Kidney epithelial cell (primary cell): ENCODE data around the gene TINAGL1. TPM values are rescaled to one million over a fixed set of nuclear protein-coding genes. Genes with fewer than 3 reads are reported as not detected.

Experiments
- DNase-seq: peaks from one replicate; pipeline ENCODE4 v3.0.0-alpha.2; 2010; ENCODE audit warnings: low read depth
- H3K27me3 ChIP-seq: 2 replicates; pipeline ENCODE4 v1.6.0; 2011; ENCODE audit warnings: low read length; ENCODE audit not compliant: control insufficient read depth, insufficient read depth
- H3K36me3 ChIP-seq: 2 replicates; pipeline ENCODE4 v1.5.1; 2011; ENCODE audit warnings: low read length; ENCODE audit not compliant: control insufficient read depth, insufficient read depth
- H3K4me3 ChIP-seq: 2 replicates; pipeline ENCODE4 v1.5.1; 2011; ENCODE audit warnings: low read depth, mild to moderate bottlenecking, control low read depth, low read length
- CTCF ChIP-seq: IDR thresholded peaks from 2 replicates; pipeline ENCODE4 v1.5.1; 2011; ENCODE audit warnings: mild to moderate bottlenecking, moderate library complexity, low read length, control low read depth, inconsistent platforms; ENCODE audit not compliant: insufficient read depth, poor library complexity, severe bottlenecking
- total RNA-seq: library from RNA; depleted of rRNA; stranded (reverse); fragments of >200 nt; gene quantifications from 2 replicates; pipeline ENCODE4 v1.2.3, GENCODE V29; 2015

Gene TINAGL1
- total RNA-seq, 1 donor from 2014 or later: 140 TPM

DNA sequence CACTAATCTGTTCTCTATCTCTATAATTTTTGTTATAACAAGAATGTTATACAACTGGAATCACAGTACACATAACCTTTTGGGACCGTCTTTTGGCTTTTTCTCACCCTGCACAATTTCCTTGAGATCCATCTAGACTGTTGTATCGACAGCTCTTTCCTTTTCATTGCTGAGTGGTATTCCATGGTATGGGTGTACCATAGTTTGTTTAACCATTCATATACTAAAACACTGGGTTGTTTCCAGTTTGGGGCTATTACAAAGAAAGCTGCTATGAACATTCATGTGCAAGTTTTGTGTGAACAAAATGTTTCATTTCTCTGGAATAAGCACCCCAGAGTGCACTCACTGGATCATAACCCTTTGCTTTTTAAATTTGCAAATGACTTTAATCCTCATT, 25.8 kb downstream of the TINAGL1 start:
- Histone ChIP-seq H3K36me3 (no peaks in the 10 kb centered on the region), H3K27me3 (no peaks in the 10 kb centered on the region), H3K4me3 (no peak overlapping the region)
- no peak for TF ChIP-seq CTCF
- DNase-seq: no peak

DNA sequence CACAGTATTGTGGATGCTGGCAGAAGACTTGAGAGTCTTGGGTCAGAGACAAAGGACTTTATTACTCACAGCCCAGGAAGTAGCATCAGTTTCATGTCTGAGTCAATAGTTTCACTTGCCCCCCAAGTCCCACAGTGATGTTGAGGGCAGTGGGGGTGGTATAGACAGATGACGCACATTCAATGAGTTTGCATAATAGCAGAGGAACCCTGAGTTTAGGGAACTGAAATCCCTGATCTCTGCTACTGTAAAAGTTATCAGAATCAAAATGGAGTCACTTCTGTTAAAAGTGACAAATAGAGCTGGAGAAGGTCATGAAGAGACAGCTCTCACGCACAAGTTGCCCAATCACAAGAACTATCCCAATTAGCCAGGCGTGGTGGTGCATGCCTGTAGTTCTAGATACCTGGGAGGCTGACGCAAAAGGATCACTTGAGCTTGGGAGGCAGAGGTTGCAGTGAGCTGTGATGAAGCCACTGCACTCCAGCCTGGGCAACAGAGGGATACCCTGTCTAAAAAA, 29.7 kb downstream of the TINAGL1 start:
- Histone ChIP-seq H3K27me3 (no peaks in the 10 kb centered on the region), H3K36me3 (no peaks in the 10 kb centered on the region), H3K4me3 (no peak overlapping the region)
- TF ChIP-seq CTCF: no peak
- no peak for DNase-seq

DNA sequence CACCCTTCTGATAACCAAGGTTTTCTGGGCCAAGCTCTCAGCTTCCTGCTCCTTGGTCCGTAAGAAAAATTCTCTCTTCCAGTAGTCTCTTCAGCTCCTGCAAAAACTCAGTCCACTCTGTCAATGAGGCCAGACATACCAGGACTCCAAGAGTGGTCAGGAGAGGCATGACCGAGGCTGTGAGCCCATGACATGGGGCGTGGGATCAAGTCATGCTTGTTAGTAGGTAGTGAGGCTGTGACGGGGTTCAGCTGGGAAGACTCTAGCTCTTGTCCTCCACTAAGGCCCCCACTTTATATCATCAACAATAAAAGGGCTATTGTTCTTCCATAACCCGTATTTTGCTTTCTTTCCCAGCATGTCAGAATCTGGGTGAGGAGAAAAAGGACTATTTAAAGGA, 31.0 kb downstream of the TINAGL1 start:
- TF ChIP-seq CTCF: no peak
- H3K27me3 ChIP-seq: no peaks in the 10 kb centered on the region
- no peak overlapping the region for H3K4me3 ChIP-seq
- no peaks in the 10 kb centered on the region for H3K36me3 ChIP-seq
- no peak for DNase-seq

GRCh38 chr1:31609514-31610118, 33.3 kb downstream of the TINAGL1 start:
- H3K4me3 ChIP-seq: no peak overlapping the region
- no peaks in the 10 kb centered on the region for H3K27me3 ChIP-seq
- DNase-seq: no peak
- TF ChIP-seq CTCF: no peak
- H3K36me3 ChIP-seq: no peaks in the 10 kb centered on the region

- no peak for TF ChIP-seq CTCF
- no peaks in the 10 kb centered on the region for H3K36me3 ChIP-seq
- DNase-seq: no peak
- H3K4me3 ChIP-seq: no peak overlapping the region
- H3K27me3 ChIP-seq: peaks cover 28% of the 10 kb centered on the region
These were observed 38.2 kb downstream of the TINAGL1 start for GRCh38 chr1:31614414-31615005.

- no peak overlapping the region for H3K4me3 ChIP-seq
- no peak for TF ChIP-seq CTCF
- peaks cover 28% of the 10 kb centered on the region for H3K27me3 ChIP-seq
- no peaks in the 10 kb centered on the region for H3K36me3 ChIP-seq
- DNase-seq: no peak
These were observed 39.1 kb downstream of the TINAGL1 start for GRCh38 chr1:31615414-31615813.
